ENCODE measurements around the gene SACS. TPM values are rescaled to one million over a fixed set of nuclear protein-coding genes. Genes with fewer than 3 reads are reported as not detected.
A peak's percentile ranks its signal among the peaks of the same experiment; 100 is the strongest.
"Not testable (repeated sequence)": the region's sequence is repeated elsewhere in the genome, so short reads cannot be mapped to it uniquely, and the experiment has no call there.

The SACS gene
- total RNA-seq, 1 donor = 87.7 TPM

- no peak for DNase-seq (ENCODE audit: low read depth)
- no peak for TF ChIP-seq CTCF (IDR thresholded peaks at IDR 0.05; ENCODE audit: insufficient read depth, low read depth, low read length)
- no peak overlapping the region for H3K4me3 ChIP-seq (ENCODE audit: low read depth, low read length)
Measured at GRCh38 chr13:23320926-23321534, 112.5 kb downstream of the SACS start.

GRCh38 chr13:23319883-23320224 is 113.6 kb downstream of the SACS start:
- no peak for DNase-seq (ENCODE audit: low read depth)
- TF ChIP-seq CTCF (IDR thresholded peaks at IDR 0.05; ENCODE audit: insufficient read depth, low read depth, low read length) = no peak
- no peak overlapping the region for H3K4me3 ChIP-seq (ENCODE audit: low read depth, low read length)

GRCh38 chr13:23314837-23315236 is 118.7 kb downstream of the SACS start:
- H3K4me3 ChIP-seq (ENCODE audit: low read depth, low read length); DNase-seq (ENCODE audit: low read depth): not testable (repeated sequence)

GRCh38 chr13:23292586-23292985 is 140.9 kb downstream of the SACS start:
- TF ChIP-seq CTCF (IDR thresholded peaks at IDR 0.05; ENCODE audit: insufficient read depth, low read depth, low read length) = no peak
- DNase-seq (ENCODE audit: low read depth) = no peak
- H3K4me3 ChIP-seq (ENCODE audit: low read depth, low read length) = no peak overlapping the region

GRCh38 chr13:23289917-23290357 is 143.6 kb downstream of the SACS start:
- H3K4me3 ChIP-seq (ENCODE audit: low read depth, low read length) = no peak overlapping the region
- TF ChIP-seq CTCF (IDR thresholded peaks at IDR 0.05; ENCODE audit: insufficient read depth, low read depth, low read length) = no peak
- peak; percentile 23 for DNase-seq (ENCODE audit: low read depth)

- no peak for TF ChIP-seq CTCF (IDR thresholded peaks at IDR 0.05; ENCODE audit: insufficient read depth, low read depth, low read length)
- DNase-seq (ENCODE audit: low read depth) = no peak
Measured at GRCh38 chr13:23288995-23289394, 144.5 kb downstream of the SACS start.

GRCh38 chr13:23288564-23288963 is 144.9 kb downstream of the SACS start:
- DNase-seq (ENCODE audit: low read depth) = no peak
- TF ChIP-seq CTCF (IDR thresholded peaks at IDR 0.05; ENCODE audit: insufficient read depth, low read depth, low read length) = no peak
- H3K4me3 ChIP-seq (ENCODE audit: low read depth, low read length) = no peak overlapping the region

More at GRCh38 chr13:23288995-23289394, 144.5 kb downstream of the SACS start:
- no peak overlapping the region for H3K4me3 ChIP-seq (ENCODE audit: low read depth, low read length)
